Measurements from ENCODE around the gene POU2AF2. TPM values are rescaled to one million over a fixed set of nuclear protein-coding genes. Genes with fewer than 3 reads are reported as not detected.

The POU2AF2 gene
- total RNA-seq, 1 donor from 2014 or later = not detected

Other genes with a start within 250 kb of the POU2AF2 start
- gene POU2AF3, start 52.8 kb downstream of the POU2AF2 start, total RNA-seq = 0.52 TPM
- not detected for gene POU2AF1, start 133.6 kb downstream of the POU2AF2 start, total RNA-seq